ENCODE measurements around the gene CTNND1.
"Not testable (repeated sequence)": the region's sequence is repeated elsewhere in the genome, so short reads cannot be mapped to it uniquely, and the experiment has no call there.

The CTNND1 gene

DNA sequence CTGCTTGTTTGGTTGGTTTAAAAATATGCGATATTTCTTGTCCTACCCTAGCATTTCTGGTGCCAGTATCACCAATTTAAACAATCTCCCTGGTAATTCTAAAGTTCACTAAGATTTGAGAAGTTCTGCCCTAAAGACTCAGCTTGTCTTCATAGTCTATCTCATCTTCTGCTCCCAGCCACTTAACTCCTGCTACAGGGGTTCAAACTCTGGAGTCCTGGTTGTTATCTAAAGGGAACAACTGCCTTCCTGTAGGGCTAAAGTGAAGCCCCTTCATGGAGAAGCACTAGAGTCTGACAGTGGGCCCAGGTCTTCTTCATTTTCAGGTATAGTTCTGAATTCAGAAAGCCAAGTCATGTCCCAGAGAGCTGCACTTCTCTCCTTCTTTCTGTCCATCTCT, 73.2 kb downstream of the CTNND1 start:
- Mint-ChIP-seq H3K9me3 (no peaks in the 10 kb centered on the region), H3K27ac (no peak overlapping the region), H3K36me3 (ENCODE audit: low read depth) (no peaks in the 10 kb centered on the region), H3K4me1 (ENCODE audit: low read depth) (peaks cover 2% of the 10 kb centered on the region), H3K4me3 (no peak overlapping the region), H3K27me3 (ENCODE audit: low read depth) (peaks cover 3% of the 10 kb centered on the region)

GRCh38 chr11:57838609-57839008, 77.0 kb downstream of the CTNND1 start:
- H3K4me3 Mint-ChIP-seq; H3K9me3 Mint-ChIP-seq; H3K27me3 Mint-ChIP-seq (ENCODE audit: low read depth); H3K36me3 Mint-ChIP-seq (ENCODE audit: low read depth); H3K27ac Mint-ChIP-seq; H3K4me1 Mint-ChIP-seq (ENCODE audit: low read depth): not testable (repeated sequence)

DNA sequence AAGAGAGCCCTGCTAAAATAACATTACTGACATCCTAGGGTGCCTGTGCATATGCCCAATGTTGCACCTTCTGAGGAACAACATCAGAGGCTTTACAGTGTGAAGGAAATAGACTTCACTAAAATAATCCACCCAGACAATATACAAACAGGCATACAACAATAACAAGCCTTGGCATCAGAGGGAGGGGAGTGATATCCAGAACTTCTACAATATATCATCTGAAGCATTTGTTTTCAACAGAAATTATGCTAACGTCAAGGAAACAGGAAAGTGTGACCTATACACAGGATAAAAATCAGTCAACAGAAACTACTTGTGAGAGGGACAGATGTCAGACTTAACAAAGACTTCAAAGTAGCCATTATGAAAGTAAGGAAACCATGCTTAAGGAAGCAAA, 81.3 kb downstream of the CTNND1 start:
- Mint-ChIP-seq H3K27me3 (ENCODE audit: low read depth) (no peaks in the 10 kb centered on the region), H3K36me3 (ENCODE audit: low read depth) (no peaks in the 10 kb centered on the region), H3K9me3 (no peaks in the 10 kb centered on the region), H3K4me3 (no peak overlapping the region), H3K27ac (no peak overlapping the region), H3K4me1 (ENCODE audit: low read depth) (no peaks in the 10 kb centered on the region)

- H3K4me3 Mint-ChIP-seq: no peak overlapping the region
- no peaks in the 10 kb centered on the region for H3K36me3 Mint-ChIP-seq (ENCODE audit: low read depth)
- H3K27ac Mint-ChIP-seq: no peak overlapping the region
- no peaks in the 10 kb centered on the region for H3K4me1 Mint-ChIP-seq (ENCODE audit: low read depth)
- H3K27me3 Mint-ChIP-seq (ENCODE audit: low read depth): no peaks in the 10 kb centered on the region
- no peaks in the 10 kb centered on the region for H3K9me3 Mint-ChIP-seq
These were observed 106.4 kb downstream of the CTNND1 start for GRCh38 chr11:57867966-57868365.

DNA sequence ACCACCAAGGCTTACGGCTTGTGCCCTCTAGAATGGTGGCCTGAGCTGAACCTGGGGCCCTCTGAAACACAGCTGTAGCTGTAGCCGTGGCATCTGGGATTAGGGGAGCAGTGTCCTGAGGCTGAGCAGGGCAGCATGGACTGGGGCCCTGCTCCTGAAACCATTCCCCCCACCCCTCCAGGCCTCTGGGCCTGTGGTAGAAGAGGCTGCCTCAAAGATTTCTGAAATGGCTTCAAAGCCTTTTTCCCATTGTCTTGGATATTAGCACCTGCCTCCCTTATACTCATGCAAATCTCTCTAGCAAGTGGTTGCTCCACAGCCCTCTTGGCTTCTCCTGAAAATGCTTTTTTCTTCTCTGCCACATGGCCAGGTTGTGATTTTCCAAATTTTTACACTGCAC, 106.9 kb downstream of the CTNND1 start:
- Mint-ChIP-seq H3K36me3 (ENCODE audit: low read depth) (no peaks in the 10 kb centered on the region), H3K4me1 (ENCODE audit: low read depth) (no peaks in the 10 kb centered on the region), H3K9me3 (no peaks in the 10 kb centered on the region), H3K27me3 (ENCODE audit: low read depth) (no peaks in the 10 kb centered on the region), H3K4me3 (no peak overlapping the region), H3K27ac (no peak overlapping the region)
